Measurements from ENCODE around the gene KIAA1143.

DNA sequence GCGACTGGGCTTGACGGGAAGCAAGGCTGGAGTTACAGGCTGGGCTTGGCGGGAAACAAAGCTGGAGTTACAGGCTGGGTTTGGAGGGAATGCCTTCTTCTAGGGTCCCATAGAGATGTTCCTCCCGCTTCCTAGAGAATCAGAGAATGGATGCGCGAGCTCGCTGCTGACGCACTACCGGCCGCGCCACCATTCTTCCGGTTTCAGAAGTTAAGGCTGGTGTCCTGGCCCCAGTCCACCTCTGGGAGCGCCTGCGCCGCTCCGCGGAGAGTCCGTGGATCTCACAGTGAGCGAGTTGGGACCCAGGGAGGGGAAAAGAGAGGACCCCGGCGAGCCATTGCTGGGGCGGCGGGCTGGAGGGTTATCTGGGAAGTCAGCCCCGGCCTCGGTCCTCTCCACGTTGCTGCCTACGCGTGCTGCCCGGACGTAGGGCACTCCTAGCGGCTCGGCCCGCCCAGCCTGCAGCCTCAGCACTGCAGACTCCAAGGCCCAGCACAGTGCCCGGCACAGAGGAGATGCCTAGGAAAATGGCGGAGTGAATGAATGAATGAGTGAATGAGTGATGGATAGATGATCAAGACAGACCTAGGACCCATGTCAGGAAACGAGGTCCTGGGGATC is 48.9 kb downstream of the KIAA1143 start, which contains the start of gene ZNF502:
- TF ChIP-seq POLR2AphosphoS5 (IDR thresholded peaks at IDR 0.05) (peak; percentile 48 to 77 (median 66)), POLR2A (IDR thresholded peaks at IDR 0.05) (peak; percentile 24 to 41)
